GM21526 (cell line): ENCODE results near the gene UBXN11.
A peak's percentile ranks its signal among the peaks of the same experiment; 100 is the strongest.

Experiments
- ATAC-seq: cut with Tn5 transposase; IDR thresholded peaks from one replicate; pipeline ENCODE4 v1.9.1; 2021; ENCODE audit warnings: moderate library complexity; ENCODE audit not compliant: unreplicated experiment, low FRiP score

Gene UBXN11

GRCh38 chr1:26276432-26276838, 30.0 kb downstream of the UBXN11 start:
- ATAC-seq: no peak

GRCh38 chr1:26275580-26276431, 30.6 kb downstream of the UBXN11 start:
- ATAC-seq: no peak

GRCh38 chr1:26274801-26275425, 31.5 kb downstream of the UBXN11 start:
- no peak for ATAC-seq

GRCh38 chr1:26269198-26269550, 37.3 kb downstream of the UBXN11 start:
- ATAC-seq: no peak

GRCh38 chr1:26268290-26269197, 37.9 kb downstream of the UBXN11 start:
- no peak for ATAC-seq

GRCh38 chr1:26265405-26265804, 41.0 kb downstream of the UBXN11 start:
- ATAC-seq: no peak

GRCh38 chr1:26263212-26263611, 43.2 kb downstream of the UBXN11 start:
- no peak for ATAC-seq

- ATAC-seq: no peak
Measured at GRCh38 chr1:26259578-26259977, 46.9 kb downstream of the UBXN11 start.

- ATAC-seq: no peak
Measured at GRCh38 chr1:26259005-26259404, 47.4 kb downstream of the UBXN11 start.

- no peak for ATAC-seq
Measured at GRCh38 chr1:26257222-26257621, 49.2 kb downstream of the UBXN11 start.

- ATAC-seq: no peak
Measured at GRCh38 chr1:26254404-26254803, 52.0 kb downstream of the UBXN11 start.

GRCh38 chr1:26252718-26253117, 53.7 kb downstream of the UBXN11 start:
- no peak for ATAC-seq

GRCh38 chr1:26239936-26240335, 66.5 kb downstream of the UBXN11 start:
- ATAC-seq: no peak

- ATAC-seq: no peak
Measured at GRCh38 chr1:26237230-26237966, 69.0 kb downstream of the UBXN11 start.

GRCh38 chr1:26234644-26235370, 71.6 kb downstream of the UBXN11 start:
- ATAC-seq: peak; percentile 7

GRCh38 chr1:26233903-26234643, 72.4 kb downstream of the UBXN11 start, which contains the start of gene CEP85:
Gene CEP85, plus strand, starts transcription at chr1:26234200. Its CDS starts 5,584 bp downstream, at chr1:26239784.
- peak; percentile 87 for ATAC-seq
